Mesodermal cell (in vitro differentiated cells): ENCODE results near the gene IPO7. TPM values are rescaled to one million over a fixed set of nuclear protein-coding genes. Genes with fewer than 3 reads are reported as not detected.
"Not testable (repeated sequence)": the region's sequence is repeated elsewhere in the genome, so short reads cannot be mapped to it uniquely, and the experiment has no call there.

ENCODE experiments used
- H3K27ac ChIP-seq: 2 replicates; pipeline ENCODE4 v1.7.0; 2013; ENCODE audit warnings: mild to moderate bottlenecking, low read depth, low read length, moderate library complexity; ENCODE audit not compliant: severe bottlenecking
- H3K36me3 ChIP-seq: 2 replicates; pipeline ENCODE4 v1.7.1; 2013; ENCODE audit warnings: mild to moderate bottlenecking, low read length, moderate library complexity; ENCODE audit not compliant: control insufficient read depth, insufficient read depth
- H3K4me1 ChIP-seq: one replicate; pipeline ENCODE4 v1.7.1; 2013; ENCODE audit warnings: mild to moderate bottlenecking, low read length; ENCODE audit not compliant: insufficient read depth, control insufficient read depth, poor library complexity, severe bottlenecking
- H3K4me3 ChIP-seq: 2 replicates; pipeline ENCODE4 v1.7.0; 2013; ENCODE audit warnings: low read length, control low read depth, mild to moderate bottlenecking; ENCODE audit not compliant: insufficient read depth, poor library complexity, severe bottlenecking; ENCODE audit errors: extremely low read depth
- H3K9me3 ChIP-seq: 2 replicates; pipeline ENCODE4 v1.7.1; 2013; ENCODE audit warnings: mild to moderate bottlenecking, low read length, moderate library complexity; ENCODE audit not compliant: control insufficient read depth
- WGBS, 2 experiments: methylation state at CpG; one replicate each; pipeline ENCODE4 v1.1.5; 2013; ENCODE audit warnings: missing lambda C conversion rate in 2 of 2; ENCODE audit not compliant: insufficient coverage in 2 of 2; 5-methylcytosine and 5-hydroxymethylcytosine counted together
- polyA plus RNA-seq, 2 experiments: library from polyadenylated mRNA; stranded (reverse); fragments of 50-300 nt; gene quantifications; one replicate each; pipeline ENCODE4 v1.2.3, GENCODE V29; 2013

Gene IPO7
- polyA plus RNA-seq (2013, experiment 1 of 2) = 152 TPM
- polyA plus RNA-seq (2013, experiment 2 of 2) = 157 TPM

DNA sequence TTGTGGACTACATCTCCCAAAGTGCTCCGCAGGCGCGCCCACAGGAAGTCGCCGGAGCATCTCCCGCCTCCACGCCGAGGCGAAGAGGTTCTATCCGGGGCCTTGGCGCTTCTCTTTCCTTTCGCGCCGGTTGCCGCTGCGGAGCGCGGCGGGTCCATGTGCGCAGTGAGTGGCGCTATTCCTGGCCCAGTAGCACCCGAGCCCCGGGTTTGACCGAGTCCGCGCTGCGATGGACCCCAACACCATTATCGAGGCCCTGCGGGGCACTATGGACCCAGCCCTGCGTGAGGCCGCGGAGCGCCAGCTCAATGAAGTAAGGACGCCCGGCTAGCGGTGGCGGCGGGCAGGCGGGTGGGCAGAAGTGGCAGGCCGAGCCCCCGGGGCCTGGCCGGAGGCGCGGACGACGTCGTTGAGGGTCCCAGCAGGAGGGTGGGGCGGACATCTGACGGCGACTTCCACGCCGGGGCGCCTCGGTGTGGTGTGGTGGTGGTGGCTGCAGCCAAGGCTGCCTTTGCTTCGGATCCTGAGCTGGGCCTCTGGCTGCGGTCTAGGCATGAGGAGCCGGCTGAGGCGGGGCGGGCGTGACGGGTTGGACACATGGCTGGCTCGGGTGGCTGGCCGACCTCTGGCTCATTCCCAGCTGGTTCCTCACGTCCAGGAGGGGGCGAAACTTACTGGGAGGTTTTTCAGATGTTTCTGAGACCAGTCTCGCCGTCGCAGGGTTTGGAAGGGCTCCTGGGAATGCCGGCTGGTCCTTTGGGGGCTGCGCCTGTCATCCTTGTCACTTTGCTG lies at the start of gene IPO7:
Gene IPO7, plus strand, starts transcription at position 118 of the 792 bp plus-strand sequence. Its CDS starts 112 bp downstream, at position 230.
- Histone ChIP-seq H3K9me3 (no peaks in the 10 kb centered on the region), H3K27ac (peak within 1 kb of the TSS; percentile 88), H3K4me1 (peaks cover 8% of the 10 kb centered on the region), H3K36me3 (peaks cover 34% of the 10 kb centered on the region), H3K4me3 (peak within 1 kb of the TSS; percentile 83)
- 0% methylated on average over 60 to 61 of the region's 70 CpGs for WGBS, 2 experiments

DNA sequence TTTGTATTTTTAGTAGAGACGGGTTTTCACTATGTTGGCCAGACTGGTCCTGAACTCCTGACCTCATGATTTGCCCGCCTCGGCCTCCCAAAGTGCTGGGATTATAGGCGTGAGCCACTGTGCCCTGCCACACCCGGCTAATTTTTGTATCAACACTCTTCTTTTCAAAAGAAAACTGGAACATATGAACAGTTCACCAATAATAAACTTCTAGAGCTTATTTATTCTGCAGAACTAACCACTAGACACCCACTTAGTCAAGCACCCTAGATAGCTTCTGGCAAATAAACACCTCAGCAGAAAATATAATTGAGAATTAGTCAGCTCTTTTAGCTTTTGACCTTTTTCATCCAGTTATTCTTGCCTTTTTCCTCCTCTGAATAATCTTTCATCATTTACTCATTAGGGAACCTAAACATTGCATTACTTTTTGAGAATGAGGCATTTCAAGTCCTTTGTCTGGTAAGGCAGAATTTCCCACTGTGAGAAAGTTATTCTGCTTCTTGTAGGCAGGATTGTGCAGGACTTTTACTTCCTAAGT lies 42.7 kb upstream of the IPO7 start:
- Histone ChIP-seq H3K4me1 (no peaks in the 10 kb centered on the region), H3K27ac (no peak overlapping the region), H3K9me3 (no peaks in the 10 kb centered on the region), H3K36me3 (no peaks in the 10 kb centered on the region), H3K4me3 (no peak overlapping the region)
- 70 to 71% methylated on average over 4 to 5 of the region's 5 CpGs for WGBS, 2 experiments

- Histone ChIP-seq H3K27ac (no peak overlapping the region), H3K9me3 (no peaks in the 10 kb centered on the region), H3K36me3 (no peaks in the 10 kb centered on the region), H3K4me3 (no peak overlapping the region), H3K4me1 (no peaks in the 10 kb centered on the region)
- 71 to 73% methylated on average over 2 of the region's 3 CpGs for whole genome bisulfite sequencing, 2 experiments
These were observed 40.3 kb upstream of the IPO7 start for GRCh38 chr11:9344061-9344680.

DNA sequence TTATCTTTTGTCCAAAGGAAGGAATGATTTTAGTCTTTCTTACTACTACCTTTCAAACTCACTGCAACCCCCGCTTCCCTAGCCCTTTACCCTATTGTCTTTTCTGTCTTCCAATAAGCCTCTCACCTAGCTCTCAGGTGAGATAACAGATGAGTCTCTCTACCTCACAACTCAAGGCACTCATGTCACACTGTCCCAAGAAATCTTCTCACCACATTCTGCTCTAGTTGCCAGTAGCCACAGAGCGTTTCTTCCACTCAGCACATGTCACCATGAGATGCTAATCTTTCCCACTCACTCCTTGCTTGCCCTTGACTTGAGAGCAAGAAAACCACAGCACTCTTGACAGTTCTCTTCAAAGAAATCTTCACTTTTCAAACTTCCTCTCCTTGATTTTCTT lies 37.4 kb upstream of the IPO7 start:
- Histone ChIP-seq H3K27ac (no peak overlapping the region), H3K9me3 (no peaks in the 10 kb centered on the region), H3K36me3 (no peaks in the 10 kb centered on the region), H3K4me3 (no peak overlapping the region), H3K4me1 (no peaks in the 10 kb centered on the region)
- WGBS, 2 experiments = 92 to 93% methylated on average over 2 of the region's 2 CpGs

DNA sequence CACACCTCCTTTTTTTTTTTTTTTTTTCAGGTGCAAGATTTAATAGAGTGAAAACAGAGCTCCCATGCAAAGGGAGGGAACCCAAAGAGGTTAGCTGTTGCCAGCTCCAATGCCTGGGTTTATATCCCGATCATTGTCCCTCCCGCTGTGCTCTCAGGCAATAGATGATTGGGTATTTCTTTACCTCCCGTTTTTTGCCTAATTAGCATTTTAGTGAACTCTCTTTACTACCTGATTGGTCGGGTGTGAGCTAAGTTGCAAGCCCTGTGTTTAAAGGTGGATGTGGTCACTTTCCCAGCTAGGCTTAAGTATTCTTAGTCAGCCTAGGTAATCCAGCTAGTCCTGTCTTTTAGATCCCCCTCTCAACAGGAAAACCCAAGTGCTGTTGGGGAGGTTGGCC lies 36.7 kb upstream of the IPO7 start:
- not testable (repeated sequence) for H3K27ac ChIP-seq, H3K4me1 ChIP-seq, H3K36me3 ChIP-seq, H3K4me3 ChIP-seq, H3K9me3 ChIP-seq
- WGBS, 2 experiments = 57 to 83% methylated on average over 1 to 2 of the region's 4 CpGs

- Histone ChIP-seq H3K4me3 (no peak overlapping the region), H3K36me3 (no peaks in the 10 kb centered on the region), H3K27ac (no peak overlapping the region), H3K4me1 (peaks cover 4% of the 10 kb centered on the region), H3K9me3 (no peaks in the 10 kb centered on the region)
- WGBS, 2 experiments = 83 to 90% methylated on average over 5 to 6 of the region's 6 CpGs
These were observed 33.1 kb upstream of the IPO7 start for GRCh38 chr11:9351321-9351881.

- 91 to 97% methylated on average over 4 of the region's 4 CpGs for WGBS, 2 experiments
- H3K4me1 ChIP-seq = peaks cover 4% of the 10 kb centered on the region
- no peak overlapping the region for H3K4me3 ChIP-seq
- H3K36me3 ChIP-seq = no peaks in the 10 kb centered on the region
- no peak overlapping the region for H3K27ac ChIP-seq
- H3K9me3 ChIP-seq = peaks cover 3% of the 10 kb centered on the region
These were observed 27.4 kb upstream of the IPO7 start for GRCh38 chr11:9357041-9357440.

DNA sequence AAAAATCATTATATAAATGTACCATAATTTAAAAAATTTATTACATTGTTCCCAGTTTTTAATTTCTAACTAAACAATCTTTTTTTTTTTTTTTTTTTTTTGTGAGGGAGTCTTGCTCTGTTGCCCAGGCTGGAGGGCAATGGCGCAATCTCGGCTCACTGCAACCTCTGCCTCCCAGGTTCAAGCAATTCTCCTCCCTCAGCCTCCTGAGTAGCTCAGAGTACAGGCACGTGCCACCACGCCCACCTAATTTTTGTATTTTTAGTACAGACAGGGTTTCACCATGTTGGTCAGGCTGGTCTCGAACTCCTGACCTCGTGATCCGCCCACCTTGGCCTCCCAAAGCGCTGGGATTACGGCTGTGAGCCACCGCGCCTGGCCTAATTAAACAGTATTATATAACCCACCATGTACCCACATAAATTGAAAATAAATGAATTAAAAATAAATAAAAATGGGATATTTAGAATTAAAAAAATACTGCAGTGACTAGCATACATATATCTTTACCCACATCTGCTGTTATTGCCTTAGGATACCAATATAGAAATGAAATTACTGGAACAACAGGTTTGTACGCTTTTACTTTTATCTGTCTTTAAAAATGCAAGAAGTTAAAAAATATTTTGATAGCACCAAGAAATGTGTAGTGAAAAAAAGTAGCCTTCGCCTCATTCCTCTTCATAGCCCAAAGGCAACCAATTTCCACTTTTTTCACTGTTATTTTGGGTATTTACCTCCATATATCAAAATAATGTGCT lies 23.4 kb upstream of the IPO7 start:
- not testable (repeated sequence) for H3K9me3 ChIP-seq, H3K27ac ChIP-seq, H3K36me3 ChIP-seq, H3K4me3 ChIP-seq
- peaks cover 29% of the 10 kb centered on the region for H3K4me1 ChIP-seq
- 93 to 95% methylated on average over 7 to 9 of the region's 13 CpGs for WGBS, 2 experiments

DNA sequence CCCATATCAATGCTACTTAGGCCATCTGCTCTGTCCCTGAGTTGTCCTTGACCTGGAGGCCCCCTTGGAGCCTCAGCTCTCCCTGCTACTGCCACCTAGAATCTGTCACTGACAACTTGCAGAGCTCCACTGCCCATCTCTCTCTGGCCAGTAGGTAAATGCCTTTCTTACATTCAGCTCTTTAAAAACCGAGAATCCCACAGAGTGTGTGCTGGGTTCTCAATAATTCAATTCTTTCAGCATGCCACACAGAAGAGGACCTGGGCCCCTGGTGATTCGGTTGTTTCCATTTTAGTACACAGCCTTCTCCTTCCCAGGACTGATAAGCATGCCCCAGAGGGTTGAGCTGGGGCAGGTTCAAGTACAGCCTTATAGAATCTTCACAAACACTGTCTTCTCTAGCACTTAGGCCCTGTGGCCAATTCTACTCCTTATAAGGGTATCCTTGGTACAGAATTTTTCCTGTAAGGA lies 22.0 kb upstream of the IPO7 start:
- peaks cover 32% of the 10 kb centered on the region for H3K4me1 ChIP-seq
- 57 to 72% methylated on average over 1 to 2 of the region's 2 CpGs for WGBS, 2 experiments
- H3K4me3 ChIP-seq = no peak overlapping the region
- peaks cover 3% of the 10 kb centered on the region for H3K9me3 ChIP-seq
- peak overlapping the region; percentile 100 for H3K27ac ChIP-seq
- no peaks in the 10 kb centered on the region for H3K36me3 ChIP-seq
